T47D (cell line): Measurements from ENCODE around the gene PACSIN1.

Experiments used
- DNase-seq, 2 experiments: peaks; one replicate each; pipeline versions ENCODE4 v3.0.0 to v3.0.0-alpha.2; 2011 to 2012; ENCODE audit warnings: low read depth in 1 of 2, low spot score in 1 of 2
- JUND ChIP-seq: IDR thresholded peaks from 2 replicates; pipeline ENCODE4 v1.6.1; 2012; ENCODE audit warnings: low read depth
- in situ Hi-C: cut with HindIII; loops from 2 replicates; pipeline ENCODE4 v1.10.0; 2016; ENCODE audit warnings: low sequenced_read_pairs, low pct_unique_long_range_greater_than_20kb

The PACSIN1 gene, protein sequence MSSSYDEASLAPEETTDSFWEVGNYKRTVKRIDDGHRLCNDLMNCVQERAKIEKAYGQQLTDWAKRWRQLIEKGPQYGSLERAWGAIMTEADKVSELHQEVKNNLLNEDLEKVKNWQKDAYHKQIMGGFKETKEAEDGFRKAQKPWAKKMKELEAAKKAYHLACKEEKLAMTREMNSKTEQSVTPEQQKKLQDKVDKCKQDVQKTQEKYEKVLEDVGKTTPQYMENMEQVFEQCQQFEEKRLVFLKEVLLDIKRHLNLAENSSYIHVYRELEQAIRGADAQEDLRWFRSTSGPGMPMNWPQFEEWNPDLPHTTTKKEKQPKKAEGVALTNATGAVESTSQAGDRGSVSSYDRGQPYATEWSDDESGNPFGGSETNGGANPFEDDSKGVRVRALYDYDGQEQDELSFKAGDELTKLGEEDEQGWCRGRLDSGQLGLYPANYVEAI

DNA sequence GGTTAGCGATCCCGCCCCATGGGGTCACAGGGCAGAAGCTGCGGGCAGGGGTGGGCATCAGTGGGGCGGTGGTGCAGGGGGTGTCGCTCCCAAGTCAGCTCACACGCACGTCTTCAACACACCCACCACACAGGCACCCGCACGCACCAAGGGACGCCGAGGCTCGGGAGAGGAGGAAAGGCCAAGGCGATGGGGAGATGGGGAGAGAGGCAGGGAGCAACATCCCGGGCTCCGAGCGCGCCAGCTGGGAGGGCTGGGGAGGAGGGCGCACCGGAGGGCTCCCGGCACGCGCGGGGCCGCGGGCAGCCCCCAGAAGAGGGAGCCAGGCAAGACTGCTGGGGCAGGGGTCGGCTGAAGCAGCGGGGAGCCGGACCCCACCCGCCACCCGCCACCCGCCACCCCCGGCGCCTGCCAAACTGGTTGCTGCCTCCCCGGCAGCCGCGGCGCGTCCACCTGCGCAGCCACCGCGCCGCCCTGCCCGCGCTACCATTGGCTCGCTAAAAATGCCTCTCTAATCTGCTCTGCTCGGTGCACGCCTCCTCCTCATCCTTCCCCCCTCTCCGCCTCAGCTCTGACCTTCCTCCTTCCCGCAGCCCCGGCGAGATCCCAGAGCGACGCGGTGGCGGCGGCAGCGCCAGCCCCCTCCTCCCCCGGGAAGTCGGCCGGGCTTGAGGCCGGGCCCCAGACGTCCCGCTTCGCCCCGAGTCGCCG lies at the start of gene PACSIN1:
Gene PACSIN1 (plus strand): TSS at position 546 of the 711 bp plus-strand sequence. CDS start 60,230 bp downstream, outside the sequence.
- TF ChIP-seq JUND = no peak
- in situ Hi-C loops = no loop called here
- DNase-seq = peak; percentile 86 to 97

DNA sequence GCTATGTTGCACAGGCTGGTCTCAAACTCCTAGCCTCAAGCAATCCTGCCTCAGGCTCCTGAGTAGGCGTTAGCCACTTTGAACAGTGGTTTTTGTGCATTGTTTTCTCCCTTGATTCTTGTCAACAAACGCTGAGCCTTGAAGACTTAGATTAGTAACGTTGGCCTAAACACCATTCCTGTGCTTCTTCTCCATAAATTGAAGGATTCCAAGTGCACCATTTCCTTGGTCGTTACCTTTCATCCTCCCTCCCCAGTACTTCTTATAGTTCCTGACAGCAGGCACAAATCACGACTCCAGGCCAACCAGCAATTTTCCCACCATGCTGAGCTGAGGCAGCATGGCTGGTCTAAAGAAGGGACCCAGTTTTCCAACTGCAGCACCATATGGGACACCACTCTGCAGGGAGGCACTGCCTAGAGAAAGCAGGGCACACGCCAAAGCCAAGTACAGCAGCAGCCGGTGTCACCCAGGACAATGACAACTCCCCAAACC lies 49.0 kb upstream of the PACSIN1 start:
- in situ Hi-C loops = no loop called here
- TF ChIP-seq JUND = no peak
- no peak for DNase-seq

DNA sequence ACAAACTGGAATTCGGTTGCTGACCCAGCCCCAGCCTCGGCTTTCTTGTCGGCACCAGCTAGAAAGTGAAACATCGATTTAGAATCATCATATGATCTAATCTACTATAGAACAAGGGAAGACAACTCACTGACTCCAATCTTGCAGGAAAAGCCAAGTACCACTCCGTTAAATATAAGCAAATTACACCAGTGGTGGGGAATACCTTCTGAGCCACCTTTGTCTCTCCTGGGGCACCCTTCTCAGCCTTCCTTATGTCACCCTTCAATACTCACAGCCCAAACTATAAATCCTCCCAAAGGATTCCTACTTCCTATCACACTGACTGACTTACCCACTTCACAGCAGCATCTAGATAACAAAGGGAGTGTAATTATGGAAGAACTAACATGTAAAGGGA lies 47.5 kb upstream of the PACSIN1 start:
- DNase-seq = no peak
- in situ Hi-C loops = no loop called here
- TF ChIP-seq JUND = no peak

DNA sequence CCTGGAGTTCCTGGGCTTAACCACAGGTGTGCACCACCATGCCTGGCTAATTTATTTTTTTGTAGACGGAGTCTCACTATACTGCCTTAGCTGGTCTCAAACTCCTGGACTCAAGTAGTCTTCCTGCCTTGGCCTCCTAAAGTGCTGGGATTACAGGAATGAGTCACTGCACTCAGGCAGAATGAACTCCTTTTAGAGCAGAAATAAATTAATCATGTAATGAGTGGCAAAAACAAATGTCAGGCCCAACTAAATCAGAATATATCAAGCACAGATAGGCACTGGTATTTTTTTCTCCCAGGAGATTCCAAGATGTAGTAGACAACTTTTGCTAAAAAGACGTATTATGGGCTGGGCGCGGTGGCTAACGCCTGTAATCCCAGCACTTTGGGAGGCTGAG lies 42.6 kb upstream of the PACSIN1 start:
- in situ Hi-C loops = no loop called here
- TF ChIP-seq JUND = no peak
- no peak for DNase-seq

DNA sequence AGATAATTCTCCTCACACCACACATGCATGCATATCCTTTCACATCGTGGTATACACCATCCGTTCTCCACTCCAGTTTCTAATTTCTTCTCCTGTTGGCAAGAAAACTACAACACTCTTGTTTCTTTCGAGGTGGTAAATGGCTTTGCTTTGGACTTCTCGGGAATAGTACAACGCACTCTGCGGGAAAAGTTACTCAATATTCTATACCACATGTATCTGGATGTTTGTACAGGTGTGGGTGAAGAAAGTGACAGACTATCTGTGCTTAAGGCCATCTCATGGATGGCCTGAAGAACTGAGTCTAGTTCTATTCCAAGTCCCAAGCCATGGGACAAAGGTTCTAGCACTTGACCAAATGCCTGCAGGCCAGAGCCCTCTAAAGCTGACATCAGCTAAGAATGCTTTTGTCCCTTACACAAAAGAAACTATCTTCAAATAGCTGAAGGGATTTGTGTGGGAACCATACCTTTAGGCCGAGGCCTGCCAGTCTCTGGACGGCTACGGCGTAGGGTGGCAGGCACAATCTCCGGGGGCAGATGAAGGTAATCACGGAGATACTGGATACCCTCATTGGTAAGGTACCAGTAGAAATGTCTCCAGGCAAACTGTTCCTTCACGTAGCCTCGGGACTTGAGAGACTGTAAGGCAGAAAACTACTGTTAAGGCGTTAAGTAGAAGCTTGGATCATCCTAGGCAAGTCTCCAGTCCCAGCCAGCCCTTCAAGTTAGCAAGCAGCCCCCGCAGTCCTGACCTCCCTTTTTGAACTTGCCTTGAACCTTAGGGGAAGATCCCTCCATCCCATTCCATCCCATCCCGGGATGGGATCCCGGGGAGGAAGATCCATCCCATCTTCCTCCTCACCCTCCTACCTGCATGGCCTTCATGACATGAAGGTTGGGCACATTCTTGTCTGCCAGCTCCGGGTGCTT lies 41.4 kb upstream of the PACSIN1 start:
- no peak for TF ChIP-seq JUND
- peak in 1 of 2 experiments; percentile 40 for DNase-seq
- in situ Hi-C loops = no loop called here

DNA sequence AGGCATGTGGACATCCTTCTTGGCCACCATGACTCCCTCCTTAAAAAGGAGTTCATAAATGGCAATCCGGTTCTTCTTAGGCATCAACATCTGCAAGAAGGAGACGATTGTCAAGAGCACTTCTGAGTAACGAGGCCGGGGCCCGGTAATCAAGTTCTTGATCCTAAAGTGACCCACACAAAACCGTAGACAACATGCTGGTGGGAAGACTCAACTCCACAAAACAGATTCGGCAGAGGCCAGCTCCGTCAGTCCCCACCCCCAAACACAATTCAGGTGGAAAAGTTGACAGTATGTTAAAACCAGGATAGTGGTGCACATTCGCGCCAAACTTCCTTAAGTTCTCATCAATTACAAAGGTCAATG lies 40.8 kb upstream of the PACSIN1 start:
- in situ Hi-C loops = no loop called here
- no peak for TF ChIP-seq JUND
- DNase-seq = no peak

DNA sequence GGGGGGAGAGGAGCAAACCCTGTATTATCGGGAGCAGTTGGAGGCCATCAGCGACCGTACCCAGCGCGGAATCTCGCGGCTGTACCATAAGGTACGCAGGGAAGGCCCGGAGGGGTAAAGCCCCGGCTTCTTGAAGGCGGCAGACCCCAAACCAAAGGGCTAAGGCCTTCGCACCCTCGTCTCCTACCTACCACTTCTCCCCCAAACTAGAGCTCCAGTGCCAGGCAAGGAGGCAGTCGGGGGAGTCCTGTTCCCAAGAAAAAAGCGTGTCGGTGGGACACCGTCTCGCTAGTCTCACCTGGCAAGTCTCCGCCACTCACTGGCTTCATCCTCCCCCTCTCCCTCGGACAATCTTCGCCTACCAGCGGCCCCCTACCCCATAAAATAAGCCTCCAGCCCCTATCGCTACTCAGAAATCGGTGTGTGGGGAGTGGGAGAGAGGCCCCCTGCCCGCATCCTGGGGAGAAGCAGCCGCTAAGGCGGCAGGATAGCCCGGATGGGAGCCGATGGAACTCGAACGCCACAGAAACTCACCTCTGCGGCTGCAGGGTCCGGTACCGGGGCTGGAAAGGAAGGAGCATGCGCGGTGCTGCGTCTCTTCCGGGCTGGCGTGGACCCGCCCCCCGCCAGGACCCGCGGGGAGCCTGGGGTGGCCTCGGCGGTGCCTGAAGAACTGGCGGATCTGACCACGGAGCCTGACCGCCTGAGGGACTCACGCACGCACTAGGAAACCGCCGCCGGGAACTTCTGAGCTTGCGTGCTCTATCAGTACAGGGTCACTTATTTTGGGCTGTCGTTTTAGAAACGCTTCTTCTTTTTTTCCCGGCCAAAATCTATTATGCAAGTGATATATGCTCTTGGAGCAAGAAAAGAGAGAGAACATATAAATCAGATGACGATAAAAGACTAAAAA lies 40.1 kb upstream of the PACSIN1 start, which contains the start of gene RPS10:
Gene RPS10 (minus strand): TSS at position 572 of the 913 bp plus-strand sequence. CDS start 848 bp downstream, outside the sequence.
- in situ Hi-C loops = no loop called here
- peak; percentile 87 to 94 for DNase-seq
- no peak for TF ChIP-seq JUND

DNA sequence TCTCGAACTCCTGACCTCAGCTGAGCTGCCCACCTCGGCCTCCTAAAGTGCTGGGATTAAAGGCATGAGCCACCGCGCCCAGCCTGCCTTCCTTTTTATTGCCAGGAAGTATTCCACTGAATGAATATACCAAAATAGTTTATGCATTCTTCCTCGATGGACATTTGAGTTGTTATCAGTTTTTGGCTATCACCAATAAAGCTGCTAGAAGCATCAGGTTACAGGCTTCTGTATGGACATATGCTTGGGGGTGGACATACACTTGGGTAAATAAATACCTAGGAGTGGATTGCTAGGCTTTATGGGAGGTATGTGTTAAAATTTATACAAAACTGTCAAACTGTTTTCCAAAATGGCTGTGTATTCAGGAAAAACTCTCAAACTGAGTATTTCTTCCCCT lies 30.0 kb upstream of the PACSIN1 start:
- no peak for DNase-seq
- no peak for TF ChIP-seq JUND
- in situ Hi-C loops = no loop called here

DNA sequence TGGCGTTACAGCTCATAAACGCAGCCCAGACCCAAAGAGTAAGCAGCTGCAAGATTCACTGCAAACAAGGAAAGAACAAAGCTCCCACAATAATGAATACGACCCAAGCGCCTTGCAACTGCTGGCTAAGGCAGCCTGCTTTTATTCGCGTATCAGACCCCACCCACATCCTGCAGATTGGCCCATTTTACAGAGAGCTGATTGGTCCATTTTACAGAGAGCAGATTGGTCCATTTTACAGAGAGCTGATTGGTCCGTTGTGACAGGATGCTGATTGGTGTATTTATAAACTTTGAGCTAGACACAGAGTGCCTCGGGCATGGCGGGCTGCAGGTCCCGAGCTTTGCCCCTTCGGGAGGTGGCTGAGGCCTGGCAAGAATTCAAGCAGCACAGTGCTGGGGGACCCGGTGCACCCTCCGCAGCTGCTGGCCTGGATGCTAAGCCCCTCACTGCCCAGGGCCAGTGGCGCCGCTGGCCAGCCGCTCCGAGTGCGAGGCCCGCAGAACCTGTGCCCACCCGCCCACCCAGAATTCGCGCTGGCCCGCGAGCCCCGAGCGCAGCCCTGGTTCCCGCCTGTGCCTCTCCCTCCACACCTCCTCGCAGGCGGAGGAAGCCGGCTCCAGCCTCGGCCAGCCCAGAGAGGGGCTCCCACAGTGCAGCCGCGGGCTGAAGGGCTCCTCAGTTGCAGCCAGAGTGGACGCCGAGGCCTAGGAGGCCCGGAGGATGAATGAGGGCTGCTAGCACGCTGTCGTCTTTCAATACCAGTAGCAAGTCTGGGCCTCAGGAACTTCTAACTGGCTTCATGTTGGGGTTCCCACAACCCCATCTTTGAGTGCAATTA lies 28.9 kb upstream of the PACSIN1 start:
- no peak for TF ChIP-seq JUND
- peak in 1 of 2 experiments; percentile 51 for DNase-seq
- in situ Hi-C loops = no loop called here

DNA sequence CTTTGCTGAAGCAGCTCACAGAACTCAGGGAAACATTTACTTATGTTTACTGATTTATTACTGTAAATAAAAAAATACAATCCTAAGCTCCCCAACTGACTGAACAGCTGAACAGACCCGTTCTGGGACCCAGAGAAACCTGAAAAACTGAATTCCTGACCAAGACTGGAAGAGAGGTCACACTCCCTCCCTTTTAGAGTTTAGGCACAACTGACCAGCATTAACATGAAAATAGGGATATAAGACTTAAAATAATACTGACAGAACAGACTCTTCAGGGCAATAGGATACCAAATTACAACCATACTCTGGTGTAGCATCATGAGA lies 28.3 kb upstream of the PACSIN1 start:
- no peak for TF ChIP-seq JUND
- DNase-seq = peak; percentile 51 to 92
- in situ Hi-C loops = no loop called here

DNA sequence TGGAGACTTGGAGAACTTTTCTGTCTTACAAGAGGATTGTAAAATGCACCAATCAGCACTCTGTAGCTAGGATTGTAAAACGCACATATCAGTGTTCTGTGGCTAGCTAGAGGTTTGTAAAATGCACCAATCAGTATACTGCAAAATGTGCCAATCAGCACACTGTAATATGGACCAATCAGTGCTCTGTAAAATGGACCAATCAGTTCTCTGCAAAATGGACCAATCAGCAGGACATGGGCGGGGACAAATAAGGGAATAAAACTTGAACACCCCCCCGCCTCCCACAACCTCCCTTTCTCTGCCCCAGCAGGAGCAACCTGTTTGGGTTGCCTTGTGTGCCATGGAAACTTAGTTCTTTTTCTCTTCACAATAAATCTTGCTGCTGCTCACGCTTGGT lies 27.2 kb upstream of the PACSIN1 start:
- in situ Hi-C loops = no loop called here
- DNase-seq = peak in 1 of 2 experiments; percentile 33

More for the DNA sequence above, 27.2 kb upstream of the PACSIN1 start:
- TF ChIP-seq JUND = no peak
